GM23248 (cell line): ENCODE results near the gene ESR2.
"Not testable (repeated sequence)": the region's sequence is repeated elsewhere in the genome, so short reads cannot be mapped to it uniquely, and the experiment has no call there.

Source experiments
- EZH2 ChIP-seq: fragments of 200-600 bp; sonication (generic); IDR thresholded peaks from 2 replicates; pipeline ENCODE4 v1.6.1; 2018; ENCODE audit warnings: antibody characterized with exemption, mild to moderate bottlenecking; ENCODE audit not compliant: insufficient read depth, poor library complexity, severe bottlenecking
- EZH2phosphoT487 ChIP-seq: fragments of 200-600 bp; sonication (generic); IDR thresholded peaks from 2 replicates; pipeline ENCODE4 v1.6.1; 2018; ENCODE audit warnings: antibody characterized with exemption, moderate library complexity, mild to moderate bottlenecking, low read depth; ENCODE audit not compliant: insufficient read depth

GRCh38 chr14:64182908-64183307 lies 111.3 kb downstream of the ESR2 start:
- not testable (repeated sequence) for TF ChIP-seq EZH2phosphoT487, EZH2
